HCT116 (cell line): ENCODE measurements around the gene SLC38A3. TPM values are rescaled to one million over a fixed set of nuclear protein-coding genes. Genes with fewer than 3 reads are reported as not detected.
A peak's percentile ranks its signal among the peaks of the same experiment; 100 is the strongest.

ENCODE experiments used
- ATAC-seq: fragments of 200-7000 bp; cut with Tn5 transposase; 2 replicates; pipeline ENCODE4 v1.9.1; 2020; ENCODE audit warnings: mild to moderate bottlenecking, moderate library complexity
- BruUV-seq: library from RNA; stranded (reverse); fragments of 400-500 nt; replicated peaks from 2 replicates; lab custom pipeline; 2021; lab: Mats Ljungman, UMichigan
- CTCF ChIA-PET: fragments of 300-600 bp; sonication (Branson Sonifier 250); formaldehyde crosslinking; loops from one replicate; lab custom pipeline; 2021; ENCODE audit warnings: antibody characterized with exemption; lab: Charles Lee
- POLR2A ChIA-PET: fragments of 300-600, 350-600 bp; sonication (Branson Sonifier 250); formaldehyde crosslinking; loops from one replicate; lab custom pipeline; 2021; ENCODE audit warnings: antibody characterized with exemption; lab: Charles Lee
- RAD21 ChIA-PET, 2 experiments: fragments of 300-600 bp; sonication (Branson Sonifier 250); formaldehyde crosslinking; loops; one replicate each; lab custom pipeline; 2023; ENCODE audit warnings: low total read pairs in 2 of 2; ENCODE audit not compliant: uncharacterized antibody in 2 of 2, unreplicated experiment in 2 of 2, low non-redundant PET in 1 of 2; lab: Charles Lee
- DNase-seq: peaks from one replicate; pipeline ENCODE4 v3.0.0-alpha.2; 2010; ENCODE audit warnings: low read depth, low spot score
- H2AFZ ChIP-seq: fragments of 200-600 bp; shearing (Covaris generic), sonication (generic); 2 replicates; pipeline ENCODE4 v1.6.1; 2017; ENCODE audit warnings: low read depth, mixed run types, mixed read lengths, antibody characterized with exemption, low read length; ENCODE audit not compliant: poor library complexity, severe bottlenecking
- H3K27ac ChIP-seq: 2 replicates; pipeline ENCODE4 v1.5.1; 2012; ENCODE audit warnings: low read depth, low read length
- H3K27me3 ChIP-seq: fragments of 200-600 bp; sonication (generic); 2 replicates; pipeline ENCODE4 v1.6.1; 2016; ENCODE audit warnings: mixed run types, low read length, mixed read lengths; ENCODE audit not compliant: insufficient read depth
- H3K36me3 ChIP-seq, 2 experiments: fragments of 200-500 bp in 1 of 2; fragments of 200-600 bp in 1 of 2; sonication (Bioruptor generic) in 1 of 2; sonication (generic) in 1 of 2; 2 replicates each; pipeline versions ENCODE4 v1.5.1 to v1.6.1; 2014 to 2016; ENCODE audit warnings: low read length in 2 of 2, inconsistent platforms in 1 of 2, mixed read lengths in 1 of 2, mixed run types in 1 of 2; ENCODE audit not compliant: insufficient read depth in 2 of 2, control insufficient read depth in 1 of 2
- H3K4me1 ChIP-seq, 2 experiments: fragments of 200-600 bp in 1 of 2; sonication (generic) in 1 of 2; 2 replicates each; pipeline versions ENCODE4 v1.5.1 to v1.6.1; 2012 to 2017; ENCODE audit warnings: low read length in 2 of 2, inconsistent platforms in 1 of 2, mild to moderate bottlenecking in 1 of 2, mixed read lengths in 1 of 2, mixed run types in 1 of 2, moderate library complexity in 1 of 2; ENCODE audit not compliant: insufficient read depth in 2 of 2, control insufficient read depth in 1 of 2
- H3K4me2 ChIP-seq: fragments of 200-600 bp; sonication (generic); 2 replicates; pipeline ENCODE4 v1.6.1; 2017; ENCODE audit warnings: mixed run types, low read length, mixed read lengths
- H3K4me3 ChIP-seq, 2 experiments: fragments of 200-600 bp in 1 of 2; sonication (generic) in 1 of 2; replicated peaks in 1 of 2; 2 replicates each; pipeline ENCODE4 v1.5.1; 2011 to 2016; ENCODE audit warnings: low read length in 2 of 2, control low read depth in 1 of 2, low read depth in 1 of 2, mild to moderate bottlenecking in 1 of 2, mixed read lengths in 1 of 2, mixed run types in 1 of 2
- H3K79me2 ChIP-seq: fragments of 200-600 bp; sonication (generic); 2 replicates; pipeline ENCODE4 v1.6.1; 2017; ENCODE audit warnings: mild to moderate bottlenecking, mixed run types, low read length, moderate library complexity, mixed read lengths; ENCODE audit not compliant: insufficient read depth
- H3K9ac ChIP-seq: fragments of 200-600 bp; sonication (generic); 2 replicates; pipeline ENCODE4 v1.6.1; 2016; ENCODE audit warnings: low read length, mixed read lengths
- H3K9me2 ChIP-seq: fragments of 200-600 bp; sonication (generic), shearing (Covaris generic); 2 replicates; pipeline ENCODE4 v1.6.1; 2017; ENCODE audit warnings: mixed run types, mild to moderate bottlenecking, moderate library complexity; ENCODE audit not compliant: insufficient read depth
- H3K9me3 ChIP-seq, 2 experiments: fragments of 200-500 bp in 1 of 2; fragments of 200-600 bp in 1 of 2; sonication (Bioruptor generic) in 1 of 2; sonication (generic) in 1 of 2; 2 replicates each; pipeline ENCODE4 v1.6.1; 2014 to 2017; ENCODE audit warnings: low read length in 2 of 2, mixed read lengths in 2 of 2, inconsistent platforms in 1 of 2, low read depth in 1 of 2, mild to moderate bottlenecking in 1 of 2, mixed run types in 1 of 2, moderate library complexity in 1 of 2; ENCODE audit not compliant: control insufficient read depth in 1 of 2, insufficient read depth in 1 of 2
- H4K20me1 ChIP-seq: fragments of 200-600 bp; sonication (generic), shearing (Covaris generic); 2 replicates; pipeline ENCODE4 v1.6.1; 2017; ENCODE audit warnings: mixed run types, mild to moderate bottlenecking, moderate library complexity; ENCODE audit not compliant: insufficient read depth
- CEBPB ChIP-seq: IDR thresholded peaks from 2 replicates; pipeline ENCODE4 v1.6.1; 2012; ENCODE audit warnings: low read depth
- EGR1 ChIP-seq: IDR thresholded peaks from 2 replicates; pipeline ENCODE4 v1.6.1; 2012; ENCODE audit warnings: low read depth
- ELF1 ChIP-seq: IDR thresholded peaks from 2 replicates; pipeline ENCODE4 v1.6.1; 2012; ENCODE audit warnings: low read depth, borderline replicate concordance
- EZH2 ChIP-seq: fragments of 200-600 bp; sonication (generic); IDR thresholded peaks from 2 replicates; pipeline ENCODE4 v1.6.1; 2017; ENCODE audit warnings: antibody characterized with exemption, mixed run types
- FOSL1 ChIP-seq: IDR thresholded peaks from 2 replicates; pipeline ENCODE4 v1.6.1; 2012; ENCODE audit warnings: low read depth
- JUND ChIP-seq: IDR thresholded peaks from 2 replicates; pipeline ENCODE4 v1.6.1; 2012
- POLR2AphosphoS5 ChIP-seq: IDR thresholded peaks from 2 replicates; pipeline ENCODE4 v1.6.1; 2011; ENCODE audit warnings: mild to moderate bottlenecking, low read depth, low read length, moderate library complexity
- RAD21 ChIP-seq: IDR thresholded peaks from 2 replicates; pipeline ENCODE4 v1.6.1; 2012; ENCODE audit warnings: low read depth, mild to moderate bottlenecking
- SIN3A ChIP-seq: IDR thresholded peaks from 2 replicates; pipeline ENCODE4 v1.6.1; 2012; ENCODE audit warnings: low read depth
- SRF ChIP-seq: IDR thresholded peaks from 2 replicates; pipeline ENCODE4 v1.6.1; 2012; ENCODE audit warnings: low read depth
- YY1 ChIP-seq: IDR thresholded peaks from 2 replicates; pipeline ENCODE4 v1.6.1; 2011; ENCODE audit warnings: low read length, low read depth, moderate library complexity, mild to moderate bottlenecking; ENCODE audit not compliant: insufficient replicate concordance; ENCODE audit errors: extremely low read depth
- ZNF274 ChIP-seq: fragments of 200-500 bp; sonication (Bioruptor generic); IDR thresholded peaks from 2 replicates; pipeline ENCODE4 v1.6.1; 2014; ENCODE audit warnings: mild to moderate bottlenecking, low read depth, low read length, inconsistent platforms
- intact Hi-C: fragments of 100-400 bp; cut with micrococcal nuclease; formaldehyde crosslinking; loops from 2 replicates; pipeline ENCODE4 v1.10.0; 2022
- total RNA-seq: library from RNA; stranded (reverse); gene quantifications from one replicate; pipeline ENCODE4 v1.2.1, GENCODE V29; 2021; ENCODE audit not compliant: unreplicated experiment
- TF ChIP-seq, protein P1 (sequence below): IDR thresholded peaks from 2 replicates; pipeline ENCODE4 v1.6.1; 2012; ENCODE audit warnings: low read depth
- TF ChIP-seq, protein P2 (sequence below): IDR thresholded peaks from 2 replicates; pipeline ENCODE4 v1.6.1; 2011; ENCODE audit warnings: mild to moderate bottlenecking, low read length, moderate library complexity; ENCODE audit not compliant: insufficient replicate concordance; ENCODE audit errors: extremely low read depth
- TF ChIP-seq, protein P3 (sequence below): IDR thresholded peaks from 2 replicates; pipeline ENCODE4 v1.6.1; 2012

Gene SLC38A3
- total RNA-seq, 1 experiment from 2014 or later = 3.1 TPM

DNA sequence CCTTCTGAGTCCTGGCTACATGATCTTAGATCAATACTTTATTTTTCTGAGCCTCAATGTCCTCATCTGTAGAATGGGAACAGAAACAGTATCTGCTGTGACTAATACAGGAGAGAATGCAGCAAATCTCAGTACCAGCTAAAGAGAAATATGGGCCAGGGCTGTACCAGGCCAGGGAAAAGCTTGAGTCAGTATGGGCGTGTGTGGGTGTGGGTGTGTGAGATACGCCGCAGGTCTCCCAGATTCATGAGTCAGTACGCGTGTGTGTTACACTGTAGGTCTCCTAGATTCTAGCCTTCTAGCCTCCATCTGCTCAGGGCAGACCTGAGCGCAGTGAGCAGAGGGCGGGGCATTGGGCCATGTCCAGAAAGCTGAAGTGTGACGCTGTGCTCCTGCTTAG is 46.1 kb downstream of the SLC38A3 start:
- Histone ChIP-seq H3K9ac (peak overlapping the region; percentile 44), H3K79me2 (peaks cover 59% of the 10 kb centered on the region), H3K27me3 (no peaks in the 10 kb centered on the region), H4K20me1 (no peaks in the 10 kb centered on the region), H2AFZ (no peak overlapping the region), H3K27ac (no peak overlapping the region), H3K9me2 (no peaks in the 10 kb centered on the region), H3K36me3 (peaks cover 0 to 3% of the 10 kb centered on the region in 2 experiments; a peak in 3 of 4 replicates), H3K9me3 (no peaks in the 10 kb centered on the region), H3K4me3 (no peak overlapping the region), H3K4me1 (peaks cover 24 to 80% of the 10 kb centered on the region in 2 experiments), H3K4me2 (peak overlapping the region; percentile 62)
- ChIA-PET POLR2A (interaction anchor here (0.6 to 3.0 kb wide), 2 partner anchors 9 to 16 kb away, joined by 3 to 12 read pairs; partner anchors contain the start of gene GNAI2), CTCF (no interaction called here), RAD21 (no interaction called here)
- TF ChIP-seq, protein P1, sequence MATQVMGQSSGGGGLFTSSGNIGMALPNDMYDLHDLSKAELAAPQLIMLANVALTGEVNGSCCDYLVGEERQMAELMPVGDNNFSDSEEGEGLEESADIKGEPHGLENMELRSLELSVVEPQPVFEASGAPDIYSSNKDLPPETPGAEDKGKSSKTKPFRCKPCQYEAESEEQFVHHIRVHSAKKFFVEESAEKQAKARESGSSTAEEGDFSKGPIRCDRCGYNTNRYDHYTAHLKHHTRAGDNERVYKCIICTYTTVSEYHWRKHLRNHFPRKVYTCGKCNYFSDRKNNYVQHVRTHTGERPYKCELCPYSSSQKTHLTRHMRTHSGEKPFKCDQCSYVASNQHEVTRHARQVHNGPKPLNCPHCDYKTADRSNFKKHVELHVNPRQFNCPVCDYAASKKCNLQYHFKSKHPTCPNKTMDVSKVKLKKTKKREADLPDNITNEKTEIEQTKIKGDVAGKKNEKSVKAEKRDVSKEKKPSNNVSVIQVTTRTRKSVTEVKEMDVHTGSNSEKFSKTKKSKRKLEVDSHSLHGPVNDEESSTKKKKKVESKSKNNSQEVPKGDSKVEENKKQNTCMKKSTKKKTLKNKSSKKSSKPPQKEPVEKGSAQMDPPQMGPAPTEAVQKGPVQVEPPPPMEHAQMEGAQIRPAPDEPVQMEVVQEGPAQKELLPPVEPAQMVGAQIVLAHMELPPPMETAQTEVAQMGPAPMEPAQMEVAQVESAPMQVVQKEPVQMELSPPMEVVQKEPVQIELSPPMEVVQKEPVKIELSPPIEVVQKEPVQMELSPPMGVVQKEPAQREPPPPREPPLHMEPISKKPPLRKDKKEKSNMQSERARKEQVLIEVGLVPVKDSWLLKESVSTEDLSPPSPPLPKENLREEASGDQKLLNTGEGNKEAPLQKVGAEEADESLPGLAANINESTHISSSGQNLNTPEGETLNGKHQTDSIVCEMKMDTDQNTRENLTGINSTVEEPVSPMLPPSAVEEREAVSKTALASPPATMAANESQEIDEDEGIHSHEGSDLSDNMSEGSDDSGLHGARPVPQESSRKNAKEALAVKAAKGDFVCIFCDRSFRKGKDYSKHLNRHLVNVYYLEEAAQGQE = no peak
- TF ChIP-seq RAD21 = no peak
- no peak for TF ChIP-seq YY1
- no peak for TF ChIP-seq CEBPB
- TF ChIP-seq EZH2 = no peak
- TF ChIP-seq ZNF274 = no peak
- no peak for TF ChIP-seq SRF
- TF ChIP-seq POLR2AphosphoS5 = no peak
- TF ChIP-seq, protein P2, sequence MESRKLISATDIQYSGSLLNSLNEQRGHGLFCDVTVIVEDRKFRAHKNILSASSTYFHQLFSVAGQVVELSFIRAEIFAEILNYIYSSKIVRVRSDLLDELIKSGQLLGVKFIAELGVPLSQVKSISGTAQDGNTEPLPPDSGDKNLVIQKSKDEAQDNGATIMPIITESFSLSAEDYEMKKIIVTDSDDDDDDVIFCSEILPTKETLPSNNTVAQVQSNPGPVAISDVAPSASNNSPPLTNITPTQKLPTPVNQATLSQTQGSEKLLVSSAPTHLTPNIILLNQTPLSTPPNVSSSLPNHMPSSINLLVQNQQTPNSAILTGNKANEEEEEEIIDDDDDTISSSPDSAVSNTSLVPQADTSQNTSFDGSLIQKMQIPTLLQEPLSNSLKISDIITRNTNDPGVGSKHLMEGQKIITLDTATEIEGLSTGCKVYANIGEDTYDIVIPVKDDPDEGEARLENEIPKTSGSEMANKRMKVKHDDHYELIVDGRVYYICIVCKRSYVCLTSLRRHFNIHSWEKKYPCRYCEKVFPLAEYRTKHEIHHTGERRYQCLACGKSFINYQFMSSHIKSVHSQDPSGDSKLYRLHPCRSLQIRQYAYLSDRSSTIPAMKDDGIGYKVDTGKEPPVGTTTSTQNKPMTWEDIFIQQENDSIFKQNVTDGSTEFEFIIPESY = no peak
- TF ChIP-seq ELF1 = no peak
- TF ChIP-seq, protein P3, sequence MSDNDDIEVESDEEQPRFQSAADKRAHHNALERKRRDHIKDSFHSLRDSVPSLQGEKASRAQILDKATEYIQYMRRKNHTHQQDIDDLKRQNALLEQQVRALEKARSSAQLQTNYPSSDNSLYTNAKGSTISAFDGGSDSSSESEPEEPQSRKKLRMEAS = no peak
- no peak for TF ChIP-seq EGR1
- TF ChIP-seq FOSL1 = no peak
- TF ChIP-seq JUND = no peak
- TF ChIP-seq SIN3A = no peak
- no TSS peak for BruUV-seq
- DNase-seq (no peak), ATAC-seq (peak; percentile 47)
- intact Hi-C loops = loop anchor here (1.0 kb wide), 1 partner anchor 15 kb away; the partner anchor contains the start of gene GNAI2
